ENCODE results near the gene ZNF765. TPM values are rescaled to one million over a fixed set of nuclear protein-coding genes. Genes with fewer than 3 reads are reported as not detected.

The ZNF765 gene
- total RNA-seq, 1 experiment from 2014 or later: 6.7 TPM

GRCh38 chr19:53463263-53463662 lies 68.3 kb downstream of the ZNF765 start:
- no peaks in the 10 kb centered on the region for H4K20me1 ChIP-seq (ENCODE audit: insufficient read depth)
- ATAC-seq (no peak), DNase-seq (ENCODE audit: low read depth, low spot score) (no peak)
- TF ChIP-seq POLR2A (IDR thresholded peaks at IDR 0.05; ENCODE audit: borderline replicate concordance, extremely low read depth, insufficient read depth, insufficient read length) (no peak), SP1 (IDR thresholded peaks at IDR 0.05; ENCODE audit: low read depth) (no peak), ZFX (IDR thresholded peaks at IDR 0.05) (no peak), POLR2AphosphoS5 (IDR thresholded peaks at IDR 0.05; ENCODE audit: low read depth, low read length) (no peak), JUND (IDR thresholded peaks at IDR 0.05) (no peak), FOSL1 (IDR thresholded peaks at IDR 0.05; ENCODE audit: low read depth) (no peak), TCF7L2 (IDR thresholded peaks at IDR 0.05; ENCODE audit: borderline replicate concordance, extremely low read depth, insufficient read depth, insufficient read length) (no peak)
- H3K4me3 ChIP-seq (replicated peaks in 1 of 2; ENCODE audit: low read depth in 1 of 2, low read length in 2 of 2): no peak overlapping the region
- no peak overlapping the region for H3K27ac ChIP-seq (ENCODE audit: low read depth, low read length)
- no peak overlapping the region for H2AFZ ChIP-seq (ENCODE audit: low read depth, low read length, poor library complexity, severe bottlenecking)
- no peaks in the 10 kb centered on the region for H3K27me3 ChIP-seq (ENCODE audit: insufficient read depth, low read length)
- H3K4me1 ChIP-seq (ENCODE audit: control insufficient read depth in 1 of 2, insufficient read depth in 2 of 2, low read length in 2 of 2): no peaks in the 10 kb centered on the region
- intact Hi-C loops (cut with micrococcal nuclease): no loop called here
- H3K9me3 ChIP-seq (ENCODE audit: control insufficient read depth in 1 of 2, insufficient read depth in 1 of 2, low read depth in 1 of 2, low read length in 2 of 2): peaks cover under 1 to 7% of the 10 kb centered on the region in 2 experiments; a peak in 2 of 4 replicates
- H3K79me2 ChIP-seq (ENCODE audit: insufficient read depth, low read length): no peaks in the 10 kb centered on the region
- no peak overlapping the region for H3K9ac ChIP-seq (ENCODE audit: low read length)
- ChIA-PET RAD21 (ENCODE audit: low non-redundant PET in 1 of 2, low total read pairs in 2 of 2, uncharacterized antibody in 2 of 2, unreplicated experiment in 2 of 2) (no interaction called here), POLR2A (no interaction called here), CTCF (no interaction called here)
- no peaks in the 10 kb centered on the region for H3K9me2 ChIP-seq (ENCODE audit: insufficient read depth)
- H3K36me3 ChIP-seq (ENCODE audit: control insufficient read depth in 1 of 2, insufficient read depth in 2 of 2, low read length in 2 of 2): no peaks in the 10 kb centered on the region
- BruUV-seq (replicated peaks): no TSS peak
- no peak overlapping the region for H3K4me2 ChIP-seq (ENCODE audit: low read length)

GRCh38 chr19:53466726-53467484 lies 72.0 kb downstream of the ZNF765 start:
- Histone ChIP-seq H4K20me1 (ENCODE audit: insufficient read depth) (no peaks in the 10 kb centered on the region), H3K27me3 (ENCODE audit: insufficient read depth, low read length) (no peaks in the 10 kb centered on the region), H3K9me3 (ENCODE audit: control insufficient read depth in 1 of 2, insufficient read depth in 1 of 2, low read depth in 1 of 2, low read length in 2 of 2) (peaks cover 0 to 5% of the 10 kb centered on the region in 2 experiments; a peak in 1 of 4 replicates), H3K9me2 (ENCODE audit: insufficient read depth) (no peaks in the 10 kb centered on the region), H3K9ac (ENCODE audit: low read length) (no peak overlapping the region), H3K4me1 (ENCODE audit: control insufficient read depth in 1 of 2, insufficient read depth in 2 of 2, low read length in 2 of 2) (no peaks in the 10 kb centered on the region), H3K4me3 (replicated peaks in 1 of 2; ENCODE audit: low read depth in 1 of 2, low read length in 2 of 2) (no peak overlapping the region), H3K27ac (ENCODE audit: low read depth, low read length) (no peak overlapping the region), H3K79me2 (ENCODE audit: insufficient read depth, low read length) (no peaks in the 10 kb centered on the region), H3K36me3 (ENCODE audit: control insufficient read depth in 1 of 2, insufficient read depth in 2 of 2, low read length in 2 of 2) (no peaks in the 10 kb centered on the region), H2AFZ (ENCODE audit: low read depth, low read length, poor library complexity, severe bottlenecking) (no peak overlapping the region), H3K4me2 (ENCODE audit: low read length) (no peak overlapping the region)
- ChIA-PET CTCF (no interaction called here), POLR2A (no interaction called here), RAD21 (ENCODE audit: low non-redundant PET in 1 of 2, low total read pairs in 2 of 2, uncharacterized antibody in 2 of 2, unreplicated experiment in 2 of 2) (no interaction called here)
- no peak for ATAC-seq
- no TSS peak for BruUV-seq (replicated peaks)
- no peak for DNase-seq (ENCODE audit: low read depth, low spot score)
- intact Hi-C loops (cut with micrococcal nuclease): no loop called here
- TF ChIP-seq EZH2phosphoT487 (IDR thresholded peaks at IDR 0.05; ENCODE audit: borderline replicate concordance) (no peak), TCF7L2 (IDR thresholded peaks at IDR 0.05; ENCODE audit: borderline replicate concordance, extremely low read depth, insufficient read depth, insufficient read length) (no peak), SP1 (IDR thresholded peaks at IDR 0.05; ENCODE audit: low read depth) (no peak), SRF (IDR thresholded peaks at IDR 0.05; ENCODE audit: low read depth) (no peak), EZH2 (IDR thresholded peaks at IDR 0.05) (no peak), ATF3 (IDR thresholded peaks at IDR 0.05) (no peak), REST (IDR thresholded peaks at IDR 0.05; ENCODE audit: low read depth) (no peak), EGR1 (IDR thresholded peaks at IDR 0.05; ENCODE audit: low read depth) (no peak), MAX (IDR thresholded peaks at IDR 0.05) (no peak), YY1 (IDR thresholded peaks at IDR 0.05; ENCODE audit: extremely low read depth, insufficient replicate concordance, low read depth, low read length) (no peak), POLR2AphosphoS5 (IDR thresholded peaks at IDR 0.05; ENCODE audit: low read depth, low read length) (no peak), ELF1 (IDR thresholded peaks at IDR 0.05; ENCODE audit: borderline replicate concordance, low read depth) (no peak), SIN3A (IDR thresholded peaks at IDR 0.05; ENCODE audit: low read depth) (no peak)

Data from HCT116 (cell line).